ENCODE data around the gene VAX1.

DNA sequence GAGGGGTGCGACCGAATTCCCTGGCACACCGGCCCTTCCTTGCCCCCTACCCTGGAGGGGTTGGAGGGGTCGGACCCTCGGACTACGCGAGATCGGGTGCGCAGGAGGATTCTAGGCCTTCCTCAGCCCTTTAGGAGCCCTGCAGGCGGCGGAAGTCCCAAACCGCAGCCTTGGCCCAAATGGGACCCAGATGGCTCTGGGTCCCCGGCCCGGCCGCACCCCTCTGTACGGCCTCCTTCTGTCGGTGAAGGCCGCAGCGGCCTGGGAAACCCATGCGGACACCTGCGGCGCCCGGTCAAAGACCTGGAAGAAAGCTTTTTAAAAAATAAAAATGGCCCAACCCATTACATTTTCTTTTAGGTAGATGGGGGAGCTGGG lies 2.4 kb upstream of the VAX1 start:
- TF ChIP-seq, protein P1, sequence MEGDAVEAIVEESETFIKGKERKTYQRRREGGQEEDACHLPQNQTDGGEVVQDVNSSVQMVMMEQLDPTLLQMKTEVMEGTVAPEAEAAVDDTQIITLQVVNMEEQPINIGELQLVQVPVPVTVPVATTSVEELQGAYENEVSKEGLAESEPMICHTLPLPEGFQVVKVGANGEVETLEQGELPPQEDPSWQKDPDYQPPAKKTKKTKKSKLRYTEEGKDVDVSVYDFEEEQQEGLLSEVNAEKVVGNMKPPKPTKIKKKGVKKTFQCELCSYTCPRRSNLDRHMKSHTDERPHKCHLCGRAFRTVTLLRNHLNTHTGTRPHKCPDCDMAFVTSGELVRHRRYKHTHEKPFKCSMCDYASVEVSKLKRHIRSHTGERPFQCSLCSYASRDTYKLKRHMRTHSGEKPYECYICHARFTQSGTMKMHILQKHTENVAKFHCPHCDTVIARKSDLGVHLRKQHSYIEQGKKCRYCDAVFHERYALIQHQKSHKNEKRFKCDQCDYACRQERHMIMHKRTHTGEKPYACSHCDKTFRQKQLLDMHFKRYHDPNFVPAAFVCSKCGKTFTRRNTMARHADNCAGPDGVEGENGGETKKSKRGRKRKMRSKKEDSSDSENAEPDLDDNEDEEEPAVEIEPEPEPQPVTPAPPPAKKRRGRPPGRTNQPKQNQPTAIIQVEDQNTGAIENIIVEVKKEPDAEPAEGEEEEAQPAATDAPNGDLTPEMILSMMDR (IDR thresholded peaks at IDR 0.05; ENCODE audit: insufficient read depth, low read length, poor library complexity, severe bottlenecking), result no peak
- no peak for TF ChIP-seq EZH2phosphoT487 (conservative IDR thresholded peaks at IDR 0.05; ENCODE audit: low read length)
